Measurements from ENCODE around the gene DLK1.

Gene DLK1

GRCh38 chr14:100762901-100763300 is 36.2 kb downstream of the DLK1 start:
- no peak for DNase-seq

GRCh38 chr14:100764471-100765115 is 37.9 kb downstream of the DLK1 start:
- DNase-seq: no peak

GRCh38 chr14:100765296-100765695 is 38.6 kb downstream of the DLK1 start:
- DNase-seq: no peak

- no peak for DNase-seq
These were observed 39.3 kb downstream of the DLK1 start for GRCh38 chr14:100765991-100766390.

- DNase-seq: no peak
These were observed 40.5 kb downstream of the DLK1 start for GRCh38 chr14:100767003-100767787.

- DNase-seq: no peak
These were observed 41.3 kb downstream of the DLK1 start for GRCh38 chr14:100767788-100768536.

- DNase-seq: no peak
These were observed 42.6 kb downstream of the DLK1 start for GRCh38 chr14:100769035-100769939.

GRCh38 chr14:100770046-100770445 is 43.4 kb downstream of the DLK1 start:
- no peak for DNase-seq

- no peak for DNase-seq
These were observed 44.0 kb downstream of the DLK1 start for GRCh38 chr14:100770605-100771120.

- no peak for DNase-seq
These were observed 44.6 kb downstream of the DLK1 start for GRCh38 chr14:100771121-100771800.

GRCh38 chr14:100772607-100773165 is 46.0 kb downstream of the DLK1 start:
- no peak for DNase-seq

GRCh38 chr14:100773331-100774163 is 46.9 kb downstream of the DLK1 start:
- no peak for DNase-seq

GRCh38 chr14:100774164-100774537 is 47.5 kb downstream of the DLK1 start:
- no peak for DNase-seq

GRCh38 chr14:100775351-100775830 is 48.7 kb downstream of the DLK1 start:
- DNase-seq: no peak

GRCh38 chr14:100775831-100776591 is 49.3 kb downstream of the DLK1 start:
- DNase-seq: no peak

- DNase-seq: no peak
These were observed 50.1 kb downstream of the DLK1 start for GRCh38 chr14:100776681-100777365.

- no peak for DNase-seq
These were observed 50.7 kb downstream of the DLK1 start for GRCh38 chr14:100777366-100777817.

GRCh38 chr14:100777818-100778525 is 51.3 kb downstream of the DLK1 start:
- no peak for DNase-seq
